ENCODE results near the gene TTLL6. TPM values are rescaled to one million over a fixed set of nuclear protein-coding genes. Genes with fewer than 3 reads are reported as not detected.
A peak's percentile ranks its signal among the peaks of the same experiment; 100 is the strongest.

TTLL6 gene
- total and polyA plus RNA-seq, 9 of the 15 experiments (the other 6 are each of a cell fraction or from before 2014, with no cell fraction given): 0.05 TPM; not detected in 8

DNA sequence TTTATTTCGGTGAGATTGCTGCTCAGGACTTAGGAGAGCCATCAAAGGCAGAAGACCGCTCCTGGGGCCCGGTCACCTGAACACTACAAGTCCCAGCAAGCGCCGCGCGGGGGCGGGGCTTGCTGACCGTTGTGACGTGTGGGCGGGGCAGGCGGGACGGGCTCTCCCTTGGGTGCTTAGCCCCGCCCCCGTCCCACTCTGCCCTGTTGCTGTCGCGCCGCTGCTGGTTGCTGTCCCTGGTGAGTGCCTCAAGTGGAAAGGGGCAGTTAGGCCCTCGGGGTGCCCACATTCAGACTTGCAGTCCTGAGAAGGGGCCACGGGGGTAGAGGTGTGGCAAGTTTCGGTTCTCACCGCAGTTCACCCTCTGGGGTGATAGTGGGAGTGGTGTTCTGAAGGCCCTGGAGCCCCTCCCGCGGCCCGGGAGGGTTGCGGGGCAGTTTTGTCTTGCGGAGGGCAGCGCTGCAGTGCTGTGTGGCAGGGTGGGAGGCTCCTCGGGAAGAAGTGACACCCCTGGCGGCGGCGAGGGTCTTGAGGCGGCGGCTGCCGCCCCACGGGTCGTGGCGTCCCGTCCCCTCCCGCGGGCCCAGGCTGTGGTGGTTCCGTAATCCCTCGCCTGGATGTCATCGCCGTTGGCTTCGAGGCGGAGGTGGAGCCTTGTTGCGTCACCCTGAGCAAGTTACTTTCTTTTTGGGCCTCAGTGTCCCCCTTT, 14.0 kb upstream of the TTLL6 start, which contains the start of gene CALCOCO2 (continued):
- TF ChIP-seq, protein P1, sequence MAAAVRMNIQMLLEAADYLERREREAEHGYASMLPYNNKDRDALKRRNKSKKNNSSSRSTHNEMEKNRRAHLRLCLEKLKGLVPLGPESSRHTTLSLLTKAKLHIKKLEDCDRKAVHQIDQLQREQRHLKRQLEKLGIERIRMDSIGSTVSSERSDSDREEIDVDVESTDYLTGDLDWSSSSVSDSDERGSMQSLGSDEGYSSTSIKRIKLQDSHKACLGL (CRISPR knock-in tag; IDR thresholded peaks at IDR 0.05; ENCODE audit: borderline replicate concordance, poor library complexity, severe bottlenecking): no peak
- peak; percentile 92 for TF ChIP-seq POLR2G (IDR thresholded peaks at IDR 0.05; ENCODE audit: low read depth, low read length)
- no peak for TF ChIP-seq TEAD2 (tag; IDR thresholded peaks at IDR 0.05)
- no peak for TF ChIP-seq MECOM (CRISPR knock-in tag; IDR thresholded peaks at IDR 0.05)
- TF ChIP-seq ETS2 (tag; IDR thresholded peaks at IDR 0.05; ENCODE audit: borderline replicate concordance, poor library complexity, severe bottlenecking): no peak
- TF ChIP-seq TOE1 (IDR thresholded peaks at IDR 0.05; ENCODE audit: borderline replicate concordance): peak; percentile 54; the same call in 1 of the 2 replicates
- TF ChIP-seq TOE1 (CRISPR knock-in tag; IDR thresholded peaks at IDR 0.05; ENCODE audit: borderline replicate concordance, low read depth): no peak
- TF ChIP-seq, protein P2, sequence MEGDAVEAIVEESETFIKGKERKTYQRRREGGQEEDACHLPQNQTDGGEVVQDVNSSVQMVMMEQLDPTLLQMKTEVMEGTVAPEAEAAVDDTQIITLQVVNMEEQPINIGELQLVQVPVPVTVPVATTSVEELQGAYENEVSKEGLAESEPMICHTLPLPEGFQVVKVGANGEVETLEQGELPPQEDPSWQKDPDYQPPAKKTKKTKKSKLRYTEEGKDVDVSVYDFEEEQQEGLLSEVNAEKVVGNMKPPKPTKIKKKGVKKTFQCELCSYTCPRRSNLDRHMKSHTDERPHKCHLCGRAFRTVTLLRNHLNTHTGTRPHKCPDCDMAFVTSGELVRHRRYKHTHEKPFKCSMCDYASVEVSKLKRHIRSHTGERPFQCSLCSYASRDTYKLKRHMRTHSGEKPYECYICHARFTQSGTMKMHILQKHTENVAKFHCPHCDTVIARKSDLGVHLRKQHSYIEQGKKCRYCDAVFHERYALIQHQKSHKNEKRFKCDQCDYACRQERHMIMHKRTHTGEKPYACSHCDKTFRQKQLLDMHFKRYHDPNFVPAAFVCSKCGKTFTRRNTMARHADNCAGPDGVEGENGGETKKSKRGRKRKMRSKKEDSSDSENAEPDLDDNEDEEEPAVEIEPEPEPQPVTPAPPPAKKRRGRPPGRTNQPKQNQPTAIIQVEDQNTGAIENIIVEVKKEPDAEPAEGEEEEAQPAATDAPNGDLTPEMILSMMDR (IDR thresholded peaks at IDR 0.05 in 2 of 3, conservative IDR thresholded peaks at IDR 0.05 in 1 of 3; ENCODE audit: insufficient read depth in 2 of 3, low read depth in 1 of 3, low read length in 3 of 3): 0 out of 6 replicates have a peak, but pooled peaks of 2 of the 3 experiments have one; percentile 5 to 16
- TF ChIP-seq SPI1 (IDR thresholded peaks at IDR 0.05; ENCODE audit: borderline replicate concordance, low read depth, low read length): no peak
- TF ChIP-seq NFATC3 (IDR thresholded peaks at IDR 0.05): no peak
- 0 out of 2 replicates have a peak, but pooled peaks have one; percentile 20 for TF ChIP-seq FOSL1 (tag; conservative IDR thresholded peaks at IDR 0.05)
- TF ChIP-seq, protein P3, sequence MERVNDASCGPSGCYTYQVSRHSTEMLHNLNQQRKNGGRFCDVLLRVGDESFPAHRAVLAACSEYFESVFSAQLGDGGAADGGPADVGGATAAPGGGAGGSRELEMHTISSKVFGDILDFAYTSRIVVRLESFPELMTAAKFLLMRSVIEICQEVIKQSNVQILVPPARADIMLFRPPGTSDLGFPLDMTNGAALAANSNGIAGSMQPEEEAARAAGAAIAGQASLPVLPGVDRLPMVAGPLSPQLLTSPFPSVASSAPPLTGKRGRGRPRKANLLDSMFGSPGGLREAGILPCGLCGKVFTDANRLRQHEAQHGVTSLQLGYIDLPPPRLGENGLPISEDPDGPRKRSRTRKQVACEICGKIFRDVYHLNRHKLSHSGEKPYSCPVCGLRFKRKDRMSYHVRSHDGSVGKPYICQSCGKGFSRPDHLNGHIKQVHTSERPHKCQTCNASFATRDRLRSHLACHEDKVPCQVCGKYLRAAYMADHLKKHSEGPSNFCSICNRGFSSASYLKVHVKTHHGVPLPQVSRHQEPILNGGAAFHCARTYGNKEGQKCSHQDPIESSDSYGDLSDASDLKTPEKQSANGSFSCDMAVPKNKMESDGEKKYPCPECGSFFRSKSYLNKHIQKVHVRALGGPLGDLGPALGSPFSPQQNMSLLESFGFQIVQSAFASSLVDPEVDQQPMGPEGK (CRISPR knock-in tag; IDR thresholded peaks at IDR 0.05; ENCODE audit: borderline replicate concordance): no peak
- TF ChIP-seq HDGF (IDR thresholded peaks at IDR 0.05): no peak
- no peak for TF ChIP-seq FOXA3 (CRISPR knock-in tag; conservative IDR thresholded peaks at IDR 0.05 in 1 of 2, IDR thresholded peaks at IDR 0.05 in 1 of 2)
